Raji (cell line): Measurements from ENCODE around the gene COL4A3.

Source experiments
- POLR2A ChIP-seq: IDR thresholded peaks from 2 replicates; pipeline ENCODE4 v1.6.1; 2011; ENCODE audit warnings: low read depth, low read length, control low read depth; ENCODE audit not compliant: insufficient read depth

COL4A3 gene

DNA sequence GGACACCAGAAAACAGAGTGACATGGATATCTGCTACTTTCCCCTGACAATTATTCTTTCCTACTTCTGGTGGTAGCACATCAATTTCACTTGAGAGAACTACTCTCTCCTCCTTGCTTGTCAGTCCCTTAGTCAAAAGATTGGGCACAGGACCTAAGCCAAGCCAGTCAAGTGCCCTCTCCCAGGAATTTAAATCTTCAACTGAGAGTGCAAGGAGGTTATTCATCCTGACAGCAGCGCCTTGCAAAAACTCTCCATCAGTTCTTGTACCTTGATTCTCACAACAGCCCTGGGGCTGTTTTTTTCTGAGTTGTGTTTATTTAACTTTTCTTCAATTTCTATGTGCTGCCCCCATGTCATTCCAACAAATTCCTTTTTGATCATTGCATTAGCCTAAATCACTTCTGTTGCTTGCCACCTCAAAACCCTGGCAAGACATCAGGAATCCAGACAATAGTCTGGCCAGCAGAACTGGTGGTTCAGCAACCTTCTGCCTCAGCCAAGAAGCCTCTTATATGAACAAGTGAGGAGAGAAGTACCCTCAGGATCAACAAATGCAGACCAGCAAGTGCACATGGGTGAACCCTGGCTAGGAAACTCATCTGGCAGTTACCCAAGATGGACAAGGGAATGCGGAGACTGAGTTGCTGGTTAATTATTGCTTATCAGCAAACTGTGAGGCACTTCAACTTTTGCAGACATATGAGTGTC lies 19.4 kb downstream of the COL4A3 start:
- no peak for TF ChIP-seq POLR2A

DNA sequence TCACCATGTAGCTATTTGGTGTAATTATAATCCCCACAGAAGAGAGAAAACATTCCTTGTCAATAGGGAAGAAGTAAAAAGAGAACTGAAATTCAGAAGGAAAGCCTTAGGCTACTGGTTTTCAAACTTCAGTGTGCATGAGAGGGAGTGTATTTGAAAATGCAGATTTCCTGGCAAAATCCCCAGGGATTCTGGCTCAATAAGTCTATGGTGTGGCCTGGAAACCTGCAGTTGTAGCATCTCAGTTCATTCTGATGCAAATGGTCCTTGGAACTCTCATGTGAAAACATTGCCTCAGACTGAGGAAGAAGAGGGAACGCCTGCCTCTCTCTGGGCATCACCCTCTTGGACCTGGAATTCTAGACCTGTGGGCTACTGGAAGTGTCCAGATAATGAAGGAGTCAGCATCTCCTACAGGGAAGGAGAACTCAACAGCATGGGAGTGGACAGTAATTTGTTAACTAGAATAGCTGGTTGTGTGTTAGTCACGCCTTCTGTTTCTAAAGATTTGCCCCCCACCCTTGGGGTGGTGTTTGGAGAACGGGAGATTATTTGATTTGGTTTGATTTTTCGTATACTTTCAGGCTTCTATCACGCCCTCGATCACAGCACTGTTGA lies 21.3 kb downstream of the COL4A3 start:
- TF ChIP-seq POLR2A = no peak

DNA sequence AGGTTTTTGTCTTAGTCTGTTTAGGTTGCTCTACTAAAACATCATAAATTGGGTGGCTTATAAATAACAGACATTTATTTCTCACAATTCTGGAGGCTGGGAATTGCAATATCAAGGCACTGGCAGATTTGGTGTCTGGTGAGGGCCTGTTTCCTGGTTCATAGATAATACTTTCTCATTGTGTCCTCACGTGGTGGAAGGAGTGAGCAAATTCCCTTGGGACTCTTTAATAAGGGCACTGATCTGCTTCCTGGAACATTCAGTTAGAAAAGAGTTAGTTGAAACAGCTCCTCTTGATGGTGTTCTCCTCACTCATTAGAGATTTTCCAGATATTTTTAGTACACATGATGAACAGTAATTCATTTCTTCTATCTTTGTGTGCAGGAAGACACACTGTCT lies 22.3 kb downstream of the COL4A3 start:
- no peak for TF ChIP-seq POLR2A

DNA sequence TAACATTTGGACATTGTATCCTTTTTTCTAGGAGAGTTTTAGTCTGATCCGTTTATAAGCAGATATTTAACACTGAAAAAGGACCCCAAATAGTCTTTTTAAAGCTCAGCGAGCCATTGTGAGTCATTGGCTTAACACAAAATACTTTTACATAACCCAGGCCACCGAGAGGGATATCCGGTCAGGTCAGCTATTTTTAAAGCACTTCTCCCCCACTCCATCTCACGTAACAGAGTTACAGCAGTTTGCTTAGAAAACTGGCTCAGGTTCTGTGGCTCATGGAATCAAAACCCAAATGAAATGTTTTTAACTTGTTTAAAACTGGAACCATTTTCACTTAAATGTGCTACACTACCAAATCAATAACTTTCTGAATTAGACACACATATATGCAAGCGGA lies 23.9 kb downstream of the COL4A3 start:
- no peak for TF ChIP-seq POLR2A

DNA sequence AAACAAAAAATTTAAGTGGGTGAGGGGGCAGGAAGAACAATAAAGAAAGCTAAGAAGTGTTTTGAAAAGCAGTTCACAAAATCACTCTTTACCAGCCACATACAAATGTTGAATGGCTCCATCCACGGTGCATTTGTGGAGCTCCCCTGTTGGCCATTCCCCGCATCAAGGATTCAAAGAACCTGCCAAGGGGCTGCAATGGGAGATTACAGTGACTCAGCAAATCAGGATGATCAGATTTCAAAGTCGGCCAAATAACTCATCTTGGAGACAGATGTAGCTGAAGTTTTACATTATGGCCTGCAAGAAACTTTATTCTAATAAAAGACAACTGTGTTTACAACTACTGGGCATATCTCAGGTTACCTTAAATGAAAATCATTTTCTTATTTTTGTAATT lies 26.9 kb downstream of the COL4A3 start:
- TF ChIP-seq POLR2A = no peak

DNA sequence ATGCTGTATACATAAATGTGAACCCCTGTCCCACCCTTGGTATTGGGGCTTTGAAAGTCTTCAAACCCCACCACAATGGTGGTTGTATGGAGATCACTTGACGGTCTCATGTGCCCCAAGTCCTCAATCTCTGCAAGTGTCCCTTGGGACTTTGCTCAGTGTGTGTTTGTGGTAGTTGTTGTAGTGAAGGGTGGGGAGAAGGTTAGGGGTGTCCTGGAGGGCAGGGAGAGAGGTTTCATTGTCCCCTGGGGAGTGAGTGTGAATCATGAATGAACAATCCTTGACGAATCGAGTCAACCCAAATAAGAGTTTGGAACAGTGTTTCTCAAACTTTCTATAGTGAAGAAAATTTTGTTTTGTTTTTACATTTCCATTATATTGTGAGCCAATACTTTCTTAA lies 28.1 kb downstream of the COL4A3 start:
- no peak for TF ChIP-seq POLR2A

DNA sequence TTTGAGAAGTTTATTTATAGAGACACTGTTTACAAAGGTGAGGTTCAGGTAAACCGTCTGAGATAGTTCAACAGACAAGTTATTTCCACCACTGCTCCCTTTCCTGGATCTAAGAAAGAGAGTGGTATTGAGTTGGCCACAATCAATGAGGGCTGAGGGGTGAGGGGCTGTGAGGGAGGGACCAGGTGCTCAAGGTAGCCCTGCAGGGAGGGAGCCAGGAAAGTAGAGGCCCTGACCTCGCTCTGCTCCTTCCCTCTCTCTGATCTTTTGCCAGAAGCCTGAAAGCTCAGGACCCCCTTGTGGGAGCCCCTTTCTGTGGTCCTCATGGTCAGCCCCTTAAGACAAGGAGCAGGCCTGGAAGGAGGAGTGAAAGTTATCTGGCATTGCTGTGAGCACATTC lies 29.8 kb downstream of the COL4A3 start:
- TF ChIP-seq POLR2A = no peak

DNA sequence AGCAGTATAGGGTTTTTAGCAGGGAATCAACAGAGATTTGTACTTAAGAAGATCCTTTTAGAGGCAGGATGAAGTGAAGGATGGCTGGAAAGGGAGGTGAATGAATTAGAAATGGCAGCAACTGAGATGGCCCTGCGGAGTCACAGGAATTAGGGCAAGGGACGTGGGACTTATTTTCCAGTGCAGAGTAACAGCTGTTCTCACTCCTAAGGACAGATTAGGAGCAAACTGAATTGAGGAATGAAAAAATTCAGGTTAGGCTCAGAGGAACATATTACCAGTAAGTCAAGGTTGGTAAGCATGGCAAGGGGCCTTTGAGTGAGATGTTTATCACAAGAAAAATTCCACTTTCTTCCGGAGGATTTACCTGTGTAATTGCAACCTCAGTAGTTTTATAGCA lies 34.4 kb downstream of the COL4A3 start:
- TF ChIP-seq POLR2A = no peak

DNA sequence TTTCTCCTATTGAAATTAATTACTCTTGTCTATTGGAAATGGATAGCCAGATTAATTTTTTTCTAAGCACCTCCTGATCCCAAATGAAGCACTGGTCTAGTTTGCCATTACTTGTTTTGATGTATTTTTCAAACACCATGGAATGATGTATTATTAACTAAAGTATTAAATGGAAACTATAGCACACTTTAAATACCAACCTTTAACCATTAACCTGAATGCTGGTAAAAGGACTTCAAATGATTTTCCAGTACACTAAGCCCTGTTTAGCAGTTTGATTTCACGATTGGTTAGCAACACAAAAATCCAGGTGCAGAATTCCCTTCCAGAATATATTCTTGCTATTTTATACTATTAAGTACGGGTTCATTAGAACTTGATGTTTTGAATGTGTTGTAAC lies 37.3 kb downstream of the COL4A3 start:
- no peak for TF ChIP-seq POLR2A

DNA sequence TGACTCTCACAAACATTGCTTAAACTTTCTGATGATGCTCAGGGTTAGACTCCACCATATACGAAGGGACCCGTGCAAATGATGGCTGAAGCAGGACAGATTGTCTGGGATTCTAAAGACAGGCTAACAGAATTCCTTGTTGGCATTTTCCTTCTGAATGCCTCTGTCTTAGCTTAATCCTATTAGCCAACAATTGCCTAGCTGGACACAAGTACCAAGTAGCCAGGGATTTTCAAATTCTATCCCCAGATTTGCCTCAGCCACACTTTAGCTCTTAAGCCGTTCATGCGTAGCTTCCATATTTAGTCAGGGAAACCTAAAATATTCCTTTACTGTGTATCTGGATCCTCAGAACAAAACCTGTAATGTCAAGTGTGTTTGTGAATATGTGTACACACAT lies 40.0 kb downstream of the COL4A3 start:
- no peak for TF ChIP-seq POLR2A

DNA sequence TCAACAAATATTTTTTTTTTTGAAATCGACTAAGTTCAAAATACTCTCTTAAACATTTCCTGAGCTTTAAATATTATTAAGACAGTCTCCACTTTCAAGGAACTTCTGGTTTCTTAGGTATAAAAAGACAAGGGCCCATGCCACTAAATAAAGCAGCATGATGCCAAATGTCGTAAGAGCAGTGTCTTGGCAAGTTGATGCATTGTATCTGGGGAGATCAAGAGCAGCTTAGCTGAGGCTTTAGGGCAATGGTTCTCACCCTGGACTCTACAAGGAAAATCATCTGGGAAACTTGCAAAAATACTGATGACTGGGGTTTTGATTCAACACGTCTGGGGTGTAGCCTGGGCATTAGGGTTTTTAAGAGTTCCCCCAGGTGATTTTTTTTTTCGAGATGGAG lies 41.3 kb downstream of the COL4A3 start:
- no peak for TF ChIP-seq POLR2A

DNA sequence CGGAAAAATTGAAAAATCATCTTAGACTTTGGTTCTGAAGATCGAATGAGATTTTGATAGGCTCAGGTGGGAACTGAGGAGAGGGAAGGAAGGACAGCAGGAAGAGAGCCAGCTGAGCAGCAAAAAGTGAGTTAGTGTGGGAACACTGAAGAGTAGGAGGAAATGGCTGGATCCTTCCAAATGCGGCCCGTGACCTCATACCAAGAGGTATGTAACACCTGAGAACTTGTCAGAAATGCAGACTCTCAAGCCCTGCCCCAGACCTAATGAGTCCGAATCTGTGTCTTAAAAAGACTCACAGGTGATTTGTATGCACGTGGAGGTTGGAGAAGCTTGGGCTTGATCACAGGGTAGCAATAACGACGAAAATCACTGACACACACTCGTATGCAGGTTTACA lies 42.0 kb downstream of the COL4A3 start:
- no peak for TF ChIP-seq POLR2A

DNA sequence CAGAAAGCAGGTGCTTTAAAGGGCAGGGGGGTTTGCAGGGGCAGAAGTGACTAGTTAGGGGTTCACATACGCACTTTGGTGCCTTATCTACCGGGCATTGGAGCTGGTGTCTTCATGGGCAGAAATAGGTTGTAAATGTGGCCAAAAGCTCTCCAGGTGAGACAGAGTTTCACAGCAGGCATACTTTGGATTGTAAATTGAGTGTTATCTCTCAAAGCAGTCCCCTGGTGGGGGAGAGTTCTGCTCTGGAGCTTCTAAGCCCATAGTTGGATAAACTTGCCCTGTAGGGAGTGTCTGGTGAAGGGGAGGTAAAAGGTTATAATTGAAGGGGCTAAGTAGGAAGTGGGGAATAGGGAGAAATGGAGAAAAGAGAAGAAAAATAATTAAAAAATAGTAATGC lies 43.1 kb downstream of the COL4A3 start:
- TF ChIP-seq POLR2A = no peak

DNA sequence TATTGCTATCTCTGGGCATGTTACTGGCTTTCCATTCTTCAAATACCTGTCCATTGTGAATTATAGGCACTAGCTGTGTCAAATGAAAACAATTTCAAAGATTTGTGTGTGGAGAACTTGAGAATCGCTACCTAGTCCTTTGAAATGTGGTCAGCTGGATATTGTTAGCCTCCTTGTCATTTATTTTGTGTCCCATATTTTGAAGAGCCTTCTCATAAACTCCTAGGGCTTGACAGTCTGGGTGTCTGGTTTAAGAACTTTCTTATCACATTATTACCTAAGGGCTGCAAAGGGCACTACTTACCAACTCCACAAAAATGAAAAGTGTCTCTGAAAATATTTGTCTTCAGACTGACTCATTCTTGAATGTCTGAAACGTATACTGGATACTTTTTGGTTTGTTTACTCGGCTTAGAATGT lies 50.2 kb downstream of the COL4A3 start:
- no peak for TF ChIP-seq POLR2A

DNA sequence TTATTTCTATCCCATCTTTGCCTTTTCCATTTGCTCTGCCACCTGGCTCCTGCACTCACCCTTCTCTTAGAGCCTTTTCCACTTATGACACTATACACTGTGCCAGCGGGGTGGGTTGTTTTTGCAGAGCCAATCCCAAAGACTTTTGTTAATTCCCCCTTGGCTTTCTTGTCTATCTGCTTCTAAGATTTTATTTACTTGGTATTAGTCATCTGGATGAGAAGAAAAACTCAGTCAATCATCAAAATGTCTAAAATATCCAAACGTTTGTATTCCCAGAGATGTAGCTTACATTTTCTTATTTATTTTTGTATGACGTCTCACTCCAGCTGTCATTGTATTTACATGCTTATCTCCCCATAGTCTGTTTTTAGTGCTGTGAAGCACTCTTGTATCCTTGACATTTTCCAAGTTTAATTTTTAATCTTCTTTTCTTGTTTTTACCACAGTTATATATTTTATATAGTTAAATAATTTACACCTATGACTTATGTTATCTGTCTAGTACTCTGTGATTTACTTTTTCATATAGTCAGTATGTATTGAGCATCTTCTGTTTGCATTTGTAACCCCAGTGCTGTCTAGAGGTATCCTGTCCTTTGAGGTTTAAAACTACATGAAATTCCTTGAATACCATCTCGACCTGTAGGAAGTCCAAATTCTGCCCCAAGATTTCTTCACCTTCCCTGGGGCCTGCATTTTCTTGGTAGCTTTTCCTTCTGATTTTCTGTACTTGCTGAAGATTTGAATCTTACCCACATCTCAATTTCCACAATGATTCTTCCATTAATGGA lies 55.1 kb downstream of the COL4A3 start:
- TF ChIP-seq POLR2A = no peak

DNA sequence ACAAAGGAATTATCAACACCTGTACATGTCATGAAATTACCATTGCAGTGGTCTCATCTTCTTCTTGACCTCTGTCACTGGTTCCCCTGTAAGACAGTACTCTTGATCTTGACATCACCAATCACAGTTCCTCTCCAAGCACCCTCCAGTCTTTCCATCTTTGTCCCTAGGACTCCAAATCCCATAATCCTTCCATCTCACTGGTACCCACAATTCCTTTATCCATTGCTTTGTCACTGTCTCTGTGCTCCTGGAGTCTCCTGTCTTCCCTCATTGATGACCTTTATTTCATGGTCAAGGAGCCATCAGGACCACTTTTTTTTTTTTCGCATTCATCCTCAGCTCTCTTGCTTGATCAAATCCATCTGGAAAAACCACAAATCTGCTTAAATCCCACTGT lies 56.7 kb downstream of the COL4A3 start:
- TF ChIP-seq POLR2A = no peak
